ENCODE measurements around the gene MUC4.
"Not testable (repeated sequence)": the region's sequence is repeated elsewhere in the genome, so short reads cannot be mapped to it uniquely, and the experiment has no call there.

The MUC4 gene

GRCh38 chr3:195818301-195818700 is 6.6 kb upstream of the MUC4 start:
- TF ChIP-seq, protein P1, sequence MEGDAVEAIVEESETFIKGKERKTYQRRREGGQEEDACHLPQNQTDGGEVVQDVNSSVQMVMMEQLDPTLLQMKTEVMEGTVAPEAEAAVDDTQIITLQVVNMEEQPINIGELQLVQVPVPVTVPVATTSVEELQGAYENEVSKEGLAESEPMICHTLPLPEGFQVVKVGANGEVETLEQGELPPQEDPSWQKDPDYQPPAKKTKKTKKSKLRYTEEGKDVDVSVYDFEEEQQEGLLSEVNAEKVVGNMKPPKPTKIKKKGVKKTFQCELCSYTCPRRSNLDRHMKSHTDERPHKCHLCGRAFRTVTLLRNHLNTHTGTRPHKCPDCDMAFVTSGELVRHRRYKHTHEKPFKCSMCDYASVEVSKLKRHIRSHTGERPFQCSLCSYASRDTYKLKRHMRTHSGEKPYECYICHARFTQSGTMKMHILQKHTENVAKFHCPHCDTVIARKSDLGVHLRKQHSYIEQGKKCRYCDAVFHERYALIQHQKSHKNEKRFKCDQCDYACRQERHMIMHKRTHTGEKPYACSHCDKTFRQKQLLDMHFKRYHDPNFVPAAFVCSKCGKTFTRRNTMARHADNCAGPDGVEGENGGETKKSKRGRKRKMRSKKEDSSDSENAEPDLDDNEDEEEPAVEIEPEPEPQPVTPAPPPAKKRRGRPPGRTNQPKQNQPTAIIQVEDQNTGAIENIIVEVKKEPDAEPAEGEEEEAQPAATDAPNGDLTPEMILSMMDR (IDR thresholded peaks at IDR 0.05; ENCODE audit: low read depth, low read length, missing control alignments) = no peak
- H3K4me3 ChIP-seq (replicated peaks; ENCODE audit: low read depth, low read length) = no peak overlapping the region
- no peak for DNase-seq (ENCODE audit: extremely low read depth, low read depth)

- TF ChIP-seq, protein P1 (IDR thresholded peaks at IDR 0.05; ENCODE audit: low read depth, low read length, missing control alignments) = no peak
- no peak overlapping the region for H3K4me3 ChIP-seq (replicated peaks; ENCODE audit: low read depth, low read length)
- no peak for DNase-seq (ENCODE audit: extremely low read depth, low read depth)
Observed at GRCh38 chr3:195817578-195818135, 5.9 kb upstream of the MUC4 start.

- H3K4me3 ChIP-seq (replicated peaks; ENCODE audit: low read depth, low read length); DNase-seq (ENCODE audit: extremely low read depth, low read depth): not testable (repeated sequence)
Observed at GRCh38 chr3:195816276-195816913, 4.7 kb upstream of the MUC4 start.

- TF ChIP-seq, protein P1 (IDR thresholded peaks at IDR 0.05; ENCODE audit: low read depth, low read length, missing control alignments) = no peak
- no peak for DNase-seq (ENCODE audit: extremely low read depth, low read depth)
- no peak overlapping the region for H3K4me3 ChIP-seq (replicated peaks; ENCODE audit: low read depth, low read length)
Observed at GRCh38 chr3:195815169-195815771, 3.5 kb upstream of the MUC4 start.

DNA sequence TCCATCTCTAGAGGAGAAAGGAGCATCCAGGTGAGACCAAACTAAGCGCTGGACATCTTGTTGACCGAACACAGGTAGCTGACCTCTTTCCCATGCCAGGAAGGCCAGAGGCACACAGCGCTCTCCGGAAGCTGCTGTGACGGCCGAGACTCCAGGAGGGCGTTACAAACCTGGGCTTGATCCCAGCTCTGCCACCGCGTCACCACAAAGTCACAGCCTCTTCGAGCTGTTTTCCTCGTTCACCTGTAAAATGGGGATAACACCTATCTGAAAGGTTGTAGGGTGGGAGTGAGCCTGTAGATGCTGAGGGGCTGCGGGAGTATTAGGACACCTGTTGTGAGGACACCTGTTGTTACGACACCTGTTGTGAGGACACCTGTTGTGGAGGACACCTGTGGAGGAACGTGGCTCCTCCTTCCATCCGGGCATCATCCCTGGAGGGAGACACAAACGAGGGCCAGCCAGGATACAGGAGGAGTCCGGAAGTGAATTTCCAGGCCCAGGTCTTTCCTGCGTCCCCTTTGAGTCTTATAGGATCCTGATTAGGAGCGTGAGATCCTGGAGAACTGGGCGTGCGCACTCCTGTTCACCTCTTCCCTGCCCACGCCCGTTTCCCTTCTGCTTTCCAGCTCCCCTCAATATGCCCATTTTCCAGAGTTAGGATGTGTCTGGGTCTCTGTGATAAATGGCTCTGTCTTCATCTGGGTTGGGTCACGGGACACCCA is 2.3 kb upstream of the MUC4 start:
- TF ChIP-seq, protein P1 (IDR thresholded peaks at IDR 0.05; ENCODE audit: low read depth, low read length, missing control alignments) = no peak
- no peak for DNase-seq (ENCODE audit: extremely low read depth, low read depth)
- H3K4me3 ChIP-seq (replicated peaks; ENCODE audit: low read depth, low read length) = no peak overlapping the region

GRCh38 chr3:195812366-195812765 is 637 bp upstream of the MUC4 start:
- no peak for DNase-seq (ENCODE audit: extremely low read depth, low read depth)
- TF ChIP-seq, protein P1 (IDR thresholded peaks at IDR 0.05; ENCODE audit: low read depth, low read length, missing control alignments) = no peak
- no peak overlapping the region for H3K4me3 ChIP-seq (replicated peaks; ENCODE audit: low read depth, low read length)

- no peak overlapping the region for H3K4me3 ChIP-seq (replicated peaks; ENCODE audit: low read depth, low read length)
- TF ChIP-seq, protein P1 (IDR thresholded peaks at IDR 0.05; ENCODE audit: low read depth, low read length, missing control alignments) = no peak
- DNase-seq (ENCODE audit: extremely low read depth, low read depth) = no peak
Observed at GRCh38 chr3:195810455-195810845, 1.3 kb downstream of the MUC4 start.
